HG03103 (cell line): ENCODE results near the gene GAB2.

Experiments used
- ATAC-seq: cut with Tn5 transposase; IDR thresholded peaks from one replicate; pipeline ENCODE4 v1.9.1; 2021; ENCODE audit warnings: low read depth; ENCODE audit not compliant: unreplicated experiment

The GAB2 gene

GRCh38 chr11:78428266-78428636 is 10.6 kb upstream of the GAB2 start:
- no peak for ATAC-seq

- ATAC-seq, result no peak
These were observed 10.1 kb upstream of the GAB2 start for GRCh38 chr11:78427615-78428265.

- ATAC-seq, result no peak
These were observed 9.2 kb upstream of the GAB2 start for GRCh38 chr11:78426845-78427244.

GRCh38 chr11:78425399-78426070 is 7.9 kb upstream of the GAB2 start:
- ATAC-seq, result no peak

- peak; percentile 31 for ATAC-seq
These were observed 7.0 kb upstream of the GAB2 start for GRCh38 chr11:78424334-78425270.

GRCh38 chr11:78423241-78423640 is 5.6 kb upstream of the GAB2 start:
- no peak for ATAC-seq

GRCh38 chr11:78420796-78421209 is 3.2 kb upstream of the GAB2 start:
- no peak for ATAC-seq

- no peak for ATAC-seq
These were observed 2.7 kb upstream of the GAB2 start for GRCh38 chr11:78420255-78420764.

- ATAC-seq, result no peak
These were observed 1.7 kb upstream of the GAB2 start for GRCh38 chr11:78419327-78419726.

GRCh38 chr11:78418584-78419211 is 1.1 kb upstream of the GAB2 start:
- no peak for ATAC-seq

GRCh38 chr11:78417888-78418583 is 416 bp upstream of the GAB2 start:
- ATAC-seq, result peak; percentile 50

- ATAC-seq, result peak; percentile 34
These were observed 1.1 kb downstream of the GAB2 start for GRCh38 chr11:78416285-78417174.

GRCh38 chr11:78415338-78415737 is 2.3 kb downstream of the GAB2 start:
- ATAC-seq, result no peak

GRCh38 chr11:78414321-78415051 is 3.1 kb downstream of the GAB2 start:
- ATAC-seq, result no peak

GRCh38 chr11:78408619-78409018 is 9.0 kb downstream of the GAB2 start:
- no peak for ATAC-seq

GRCh38 chr11:78406568-78407196 is 10.9 kb downstream of the GAB2 start:
- no peak for ATAC-seq

- ATAC-seq, result no peak
These were observed 11.8 kb downstream of the GAB2 start for GRCh38 chr11:78405805-78406204.

GRCh38 chr11:78403781-78404180 is 13.8 kb downstream of the GAB2 start:
- no peak for ATAC-seq
